CD4-positive, alpha-beta T cell treated with Interleukin-2 at 100 ng/mL for 4 hours (primary cell): ENCODE measurements around the gene MED9.

Source experiments
- DNase-seq: peaks from one replicate; pipeline ENCODE4 v3.0.0-alpha.2; 2020; ENCODE audit warnings: low spot score

MED9 gene

DNA sequence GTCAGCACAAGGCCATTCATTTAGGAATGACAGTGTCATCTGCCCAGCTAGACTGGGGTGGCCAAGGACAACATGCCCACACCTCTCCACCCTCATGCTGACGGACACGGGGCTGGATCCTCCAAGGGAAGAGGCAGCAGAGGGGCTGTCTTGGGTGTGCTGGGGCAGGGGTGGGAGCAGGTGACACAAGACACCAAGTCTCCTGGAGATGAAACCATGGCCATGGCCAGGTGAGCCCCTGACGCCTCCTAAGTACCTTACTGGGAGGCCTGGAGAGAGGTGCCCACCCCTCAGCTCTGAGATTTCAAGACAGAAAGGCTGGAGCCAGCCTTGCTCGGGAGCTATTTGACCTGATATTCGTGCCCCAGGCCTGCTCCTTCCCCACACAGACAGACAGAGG, 28.4 kb downstream of the MED9 start:
- no peak for DNase-seq

GRCh38 chr17:17505610-17506171, 28.9 kb downstream of the MED9 start:
- no peak for DNase-seq

- DNase-seq: no peak
Measured at GRCh38 chr17:17506181-17506741, 29.5 kb downstream of the MED9 start.

DNA sequence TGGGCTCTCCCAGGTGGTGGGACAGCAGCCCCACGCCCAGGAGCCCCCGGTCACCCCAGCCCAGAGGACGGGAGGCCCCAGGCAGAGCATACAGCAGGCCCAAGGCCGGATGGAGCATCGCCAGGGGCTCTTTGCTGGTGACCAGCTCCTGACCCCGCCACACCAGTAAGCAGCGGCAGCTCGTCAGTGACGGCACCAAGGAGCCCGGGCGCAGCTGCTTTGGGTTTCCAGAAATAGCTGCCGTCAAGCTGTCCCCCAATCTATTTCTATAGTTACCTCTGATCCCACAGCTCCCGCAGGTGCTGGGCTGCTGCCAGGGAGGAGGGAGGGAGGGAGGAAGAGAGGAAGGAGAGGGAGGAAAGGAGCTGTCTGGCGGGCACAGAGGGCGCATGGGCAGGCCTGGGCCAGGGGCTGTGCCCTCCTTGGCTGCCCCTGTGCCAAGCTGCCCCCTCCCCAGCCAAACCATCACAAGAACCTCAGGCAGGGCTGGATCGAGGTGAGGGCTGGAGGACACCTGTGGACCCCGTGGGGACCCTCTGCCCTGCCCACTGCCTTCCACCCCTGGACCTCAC, 30.2 kb downstream of the MED9 start:
- DNase-seq: no peak

DNA sequence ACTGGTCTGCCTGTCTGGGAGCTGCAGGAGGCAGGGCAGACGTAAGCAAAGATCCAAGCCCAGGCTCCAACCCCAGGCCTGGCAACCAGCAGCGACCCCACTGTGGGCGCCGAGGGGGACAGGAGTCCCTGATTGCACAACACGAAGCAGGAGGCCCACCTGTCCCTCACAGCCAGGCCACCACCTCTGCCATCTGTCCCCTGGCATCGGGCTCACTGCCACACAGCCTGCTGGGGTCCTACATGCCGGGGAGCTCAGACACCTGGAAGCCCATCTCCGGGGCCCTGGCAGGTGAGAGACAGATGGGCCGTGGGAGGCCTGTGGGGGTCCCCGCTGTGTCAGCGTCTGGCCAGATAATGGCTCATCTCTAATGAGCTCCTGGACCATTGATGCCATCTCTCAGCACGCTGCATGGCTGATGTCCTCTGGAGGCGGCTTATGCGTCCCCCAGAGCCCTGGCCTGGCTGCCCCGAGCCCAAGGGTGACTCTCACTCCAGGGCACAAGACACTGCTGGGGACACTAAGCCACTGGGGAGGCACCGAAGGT, 30.7 kb downstream of the MED9 start:
- DNase-seq: no peak

GRCh38 chr17:17508019-17508535, 31.3 kb downstream of the MED9 start:
- DNase-seq: no peak

GRCh38 chr17:17508646-17509591, 32.1 kb downstream of the MED9 start:
- DNase-seq: no peak

- no peak for DNase-seq
Measured at GRCh38 chr17:17509601-17510425, 33.0 kb downstream of the MED9 start.

- DNase-seq: no peak
Measured at GRCh38 chr17:17510456-17511292, 33.9 kb downstream of the MED9 start.

GRCh38 chr17:17511293-17511741, 34.5 kb downstream of the MED9 start:
- no peak for DNase-seq

DNA sequence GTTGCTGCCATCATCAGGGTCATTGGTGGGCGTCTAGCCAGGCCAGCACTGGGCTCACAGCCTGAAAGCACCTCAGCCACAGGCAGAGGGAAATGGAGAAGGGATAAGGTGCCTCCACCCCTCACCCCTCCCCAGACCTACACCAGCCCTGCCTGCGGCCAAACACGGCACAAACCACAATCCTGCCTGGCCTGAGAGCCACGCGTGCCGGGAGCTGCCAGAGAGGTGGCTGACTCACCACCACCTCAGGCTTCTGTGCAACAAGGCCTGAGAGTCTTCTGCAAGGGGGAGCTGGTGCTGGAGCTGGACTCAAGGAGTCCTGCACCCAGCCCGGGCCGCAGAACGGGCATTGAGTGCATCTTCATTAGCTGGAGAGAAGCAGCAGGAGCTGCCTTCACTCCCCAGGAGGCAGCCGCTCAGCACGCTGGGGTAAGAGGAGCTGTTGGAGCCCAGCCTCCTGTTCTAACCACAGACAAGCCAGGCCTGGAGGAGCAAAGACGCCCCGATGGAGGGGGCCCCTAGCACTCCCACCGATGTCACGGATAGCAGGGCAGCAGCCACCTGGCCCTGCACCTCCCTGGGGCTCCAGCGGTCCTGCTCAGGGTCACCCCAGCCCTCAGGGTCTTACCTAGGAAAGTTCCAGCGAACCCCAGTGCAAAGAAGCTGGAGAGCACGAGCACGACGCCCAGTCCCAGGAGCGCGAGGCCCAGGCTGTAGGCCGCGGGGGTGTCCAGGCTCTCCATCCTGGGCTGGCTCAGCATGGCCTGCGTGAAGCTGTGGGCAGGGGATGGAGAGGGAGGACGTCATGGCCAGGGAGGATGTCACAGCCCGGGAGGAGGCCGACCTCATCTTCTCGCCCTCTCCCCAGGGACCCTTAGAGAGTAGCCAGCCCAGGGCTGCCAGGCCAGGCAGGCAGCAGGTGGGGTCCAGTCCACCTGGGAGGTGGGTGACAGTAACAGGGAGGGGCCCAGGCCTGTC, 35.4 kb downstream of the MED9 start:
- DNase-seq: no peak

DNA sequence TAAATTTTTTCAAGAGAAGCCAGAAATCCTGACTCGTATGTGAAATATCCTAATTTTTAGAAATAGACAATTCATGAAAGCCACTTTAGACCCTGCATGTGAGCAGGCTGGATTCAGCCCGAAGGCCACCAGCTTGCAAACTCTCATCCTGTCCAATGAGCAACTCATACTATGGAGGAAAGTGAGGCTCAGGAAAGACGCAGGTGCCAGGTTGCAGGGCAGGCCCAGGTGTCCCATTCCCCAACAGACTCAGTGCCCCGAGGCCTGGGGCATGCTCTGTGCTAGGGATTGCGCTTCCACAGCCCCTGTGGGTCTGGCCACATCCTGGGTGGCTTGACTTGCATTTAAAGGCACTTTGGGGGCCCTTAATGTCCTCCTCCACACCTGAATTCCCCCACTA, 36.1 kb downstream of the MED9 start:
- DNase-seq: no peak

GRCh38 chr17:17513626-17514025, 36.8 kb downstream of the MED9 start:
- no peak for DNase-seq

GRCh38 chr17:17514361-17514992, 37.7 kb downstream of the MED9 start:
- DNase-seq: no peak

GRCh38 chr17:17514993-17515933, 38.5 kb downstream of the MED9 start:
- DNase-seq: no peak

- DNase-seq: no peak
Measured at GRCh38 chr17:17515934-17516930, 39.4 kb downstream of the MED9 start.
